GM12865 (cell line): ENCODE results near the gene APLP1.

Source experiments
- DNase-seq: peaks from one replicate; pipeline ENCODE4 v3.0.0; 2010; ENCODE audit warnings: low read depth
- H3K4me3 ChIP-seq: 2 replicates; pipeline ENCODE4 v1.5.1; 2011; ENCODE audit warnings: mild to moderate bottlenecking, low read depth, low read length, control low read depth
- CTCF ChIP-seq: IDR thresholded peaks from 2 replicates; pipeline ENCODE4 v1.5.1; 2011; ENCODE audit warnings: low read length, control low read depth, low read depth, inconsistent platforms; ENCODE audit not compliant: insufficient read depth; ENCODE audit errors: missing control alignments

Gene APLP1

GRCh38 chr19:35856546-35857149 lies 11.7 kb upstream of the APLP1 start, which contains the start of gene KIRREL2:
TSS of gene KIRREL2 (plus strand) at chr19:35856911. CDS start at chr19:35857120, 209 bp downstream.
- DNase-seq, result no peak
- no peak for TF ChIP-seq CTCF
- peak within 1 kb of the TSS; percentile 47 for H3K4me3 ChIP-seq

- H3K4me3 ChIP-seq, result no peak overlapping the region
- no peak for TF ChIP-seq CTCF
- DNase-seq, result no peak
Observed at GRCh38 chr19:35858311-35858710, 10.1 kb upstream of the APLP1 start.

- no peak overlapping the region for H3K4me3 ChIP-seq
- TF ChIP-seq CTCF, result no peak
- no peak for DNase-seq
Observed at GRCh38 chr19:35859414-35859813, 9.0 kb upstream of the APLP1 start.

GRCh38 chr19:35860436-35860817 lies 7.9 kb upstream of the APLP1 start:
- no peak for TF ChIP-seq CTCF
- DNase-seq, result no peak
- no peak overlapping the region for H3K4me3 ChIP-seq

GRCh38 chr19:35860818-35861639 lies 7.3 kb upstream of the APLP1 start:
- H3K4me3 ChIP-seq, result no peak overlapping the region
- no peak for DNase-seq
- TF ChIP-seq CTCF, result no peak

- DNase-seq, result no peak
- H3K4me3 ChIP-seq, result no peak overlapping the region
- no peak for TF ChIP-seq CTCF
Observed at GRCh38 chr19:35861640-35862160, 6.7 kb upstream of the APLP1 start.

GRCh38 chr19:35862528-35862927 lies 5.8 kb upstream of the APLP1 start:
- no peak for DNase-seq
- no peak for TF ChIP-seq CTCF
- no peak overlapping the region for H3K4me3 ChIP-seq
